HG03095 (cell line): ENCODE measurements around the gene APOF.
"Not testable (repeated sequence)": the region's sequence is repeated elsewhere in the genome, so short reads cannot be mapped to it uniquely, and the experiment has no call there.

ENCODE experiments used
- ATAC-seq: cut with Tn5 transposase; IDR thresholded peaks from one replicate; pipeline ENCODE4 v1.9.1; 2021; ENCODE audit warnings: moderate library complexity; ENCODE audit not compliant: unreplicated experiment

The APOF gene

GRCh38 chr12:56362130-56363059 is at the start of gene APOF:
Gene APOF, minus strand, starts transcription at chr12:56362857. Its CDS starts 112 bp downstream, at chr12:56362745.
- ATAC-seq = no peak

GRCh38 chr12:56411781-56412639 is 49.4 kb upstream of the APOF start:
- no peak for ATAC-seq

GRCh38 chr12:56410768-56411167 is 48.1 kb upstream of the APOF start:
- ATAC-seq = no peak

GRCh38 chr12:56408799-56409417 is 46.3 kb upstream of the APOF start:
- ATAC-seq = no peak

GRCh38 chr12:56404227-56404626 is 41.6 kb upstream of the APOF start:
- not testable (repeated sequence) for ATAC-seq

GRCh38 chr12:56401612-56402011 is 39.0 kb upstream of the APOF start:
- not testable (repeated sequence) for ATAC-seq

GRCh38 chr12:56401125-56401524 is 38.5 kb upstream of the APOF start:
- ATAC-seq = not testable (repeated sequence)

- not testable (repeated sequence) for ATAC-seq
Measured at GRCh38 chr12:56399466-56399865, 36.8 kb upstream of the APOF start.

- no peak for ATAC-seq
Measured at GRCh38 chr12:56398324-56398723, 35.7 kb upstream of the APOF start.

GRCh38 chr12:56392331-56392730 is 29.7 kb upstream of the APOF start:
- ATAC-seq = no peak

- no peak for ATAC-seq
Measured at GRCh38 chr12:56391721-56392120, 29.1 kb upstream of the APOF start.

GRCh38 chr12:56389412-56389811 is 26.8 kb upstream of the APOF start:
- ATAC-seq = no peak

- no peak for ATAC-seq
Measured at GRCh38 chr12:56387152-56387736, 24.6 kb upstream of the APOF start.

GRCh38 chr12:56385873-56386272 is 23.2 kb upstream of the APOF start:
- ATAC-seq = no peak

GRCh38 chr12:56382611-56383010 is 20.0 kb upstream of the APOF start:
- ATAC-seq = no peak

GRCh38 chr12:56377989-56378316 is 15.3 kb upstream of the APOF start:
- ATAC-seq = no peak

- no peak for ATAC-seq
Measured at GRCh38 chr12:56377310-56377988, 14.8 kb upstream of the APOF start.

GRCh38 chr12:56375598-56376434 is 13.2 kb upstream of the APOF start:
- peak; percentile 60 for ATAC-seq
